SK-N-MC (cell line): Measurements from ENCODE around the gene SPATA24.

ENCODE experiments used
- EZH2 ChIP-seq: fragments of 200-600 bp; sonication (generic); IDR thresholded peaks from one replicate; pipeline ENCODE4 v1.6.1; 2017; ENCODE audit warnings: antibody characterized with exemption
- FOXP2 ChIP-seq: optimal IDR thresholded peaks from 2 replicates; pipeline ENCODE3; 2011; ENCODE audit warnings: mild to moderate bottlenecking, moderate library complexity; ENCODE audit not compliant: insufficient read depth; ENCODE audit errors: extremely low read length, control extremely low read depth
- POLR2AphosphoS5 ChIP-seq: IDR thresholded peaks from 2 replicates; pipeline ENCODE4 v1.6.1; 2012; ENCODE audit warnings: mild to moderate bottlenecking, low read depth, low read length, borderline replicate concordance

DNA sequence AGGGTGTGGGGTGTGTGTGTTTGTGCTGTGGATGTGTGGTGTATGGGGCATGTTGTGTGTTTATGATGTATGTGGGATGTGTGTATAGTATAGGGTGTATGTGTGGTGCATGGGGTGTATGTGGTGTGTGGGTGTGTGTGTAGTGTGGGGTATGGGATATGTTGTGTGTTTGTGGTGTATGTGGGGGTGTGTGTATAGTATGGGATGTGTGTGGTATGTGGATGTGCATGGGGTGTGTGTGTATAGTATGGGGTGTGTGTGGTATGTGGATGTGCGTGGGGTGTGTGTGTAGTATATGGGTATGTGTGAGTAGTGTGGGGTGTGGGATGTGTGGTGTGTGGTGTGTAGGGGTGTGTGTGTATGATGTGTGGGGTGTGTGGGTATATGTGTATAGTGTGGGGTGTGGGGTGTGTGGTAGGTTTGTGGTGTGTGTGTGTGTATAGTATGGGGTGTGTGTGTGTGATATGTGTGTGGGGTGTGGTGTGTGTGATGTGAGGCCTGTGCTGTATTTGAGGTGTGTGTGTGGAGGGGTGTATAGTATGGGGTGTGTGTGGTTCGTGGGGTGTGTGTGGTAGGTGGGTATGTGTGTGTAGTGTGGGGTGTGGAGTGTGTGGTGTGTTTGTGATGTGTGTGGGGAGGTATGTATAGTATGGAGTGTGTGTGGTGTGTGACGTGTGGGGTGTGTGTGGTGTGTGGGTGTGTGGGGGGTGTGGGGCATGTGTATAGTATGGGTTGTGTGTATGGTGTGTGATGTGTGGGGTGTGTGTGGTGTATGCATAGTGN lies 48.2 kb upstream of the SPATA24 start:
- TF ChIP-seq POLR2AphosphoS5, result no peak
- no peak for TF ChIP-seq EZH2
- no peak for TF ChIP-seq FOXP2
